Endothelial cell of hepatic sinusoid (primary cell): Measurements from ENCODE around the gene CDYL.

Experiments used
- in situ Hi-C: cut with HindIII; loops from 2 replicates; pipeline ENCODE4 v1.10.0; 2017; ENCODE audit warnings: low sequenced_read_pairs

Gene CDYL

GRCh38 chr6:4872841-4873240 is 96.6 kb downstream of the CDYL start:
- in situ Hi-C loops, result no loop called here

GRCh38 chr6:4873928-4874327 is 97.7 kb downstream of the CDYL start:
- in situ Hi-C loops, result no loop called here

DNA sequence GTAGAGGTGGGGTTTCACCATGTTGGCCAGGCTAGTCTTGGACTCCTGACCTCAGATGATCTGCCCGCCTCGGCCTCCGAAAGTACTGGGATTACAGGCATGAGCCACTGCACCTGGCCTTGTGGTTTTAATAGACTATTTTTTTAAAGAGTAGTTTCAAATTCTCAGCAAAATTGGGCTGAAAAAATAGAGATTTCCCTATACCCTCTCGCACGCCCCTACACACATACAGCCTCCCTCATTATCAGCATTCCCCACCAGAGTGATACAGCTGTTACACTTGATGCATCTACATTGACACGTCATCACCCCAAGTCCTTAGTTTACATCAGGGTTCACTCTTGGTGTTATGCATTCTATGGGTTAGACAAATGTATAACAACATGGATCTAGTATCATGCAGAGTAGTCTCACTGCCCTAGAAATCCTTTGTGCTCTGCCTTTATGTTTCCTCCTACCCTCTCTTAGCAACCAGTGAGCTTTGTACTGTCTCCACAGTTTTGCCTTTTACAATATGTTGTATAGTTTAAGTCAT is 103.6 kb downstream of the CDYL start:
- in situ Hi-C loops, result no loop called here

DNA sequence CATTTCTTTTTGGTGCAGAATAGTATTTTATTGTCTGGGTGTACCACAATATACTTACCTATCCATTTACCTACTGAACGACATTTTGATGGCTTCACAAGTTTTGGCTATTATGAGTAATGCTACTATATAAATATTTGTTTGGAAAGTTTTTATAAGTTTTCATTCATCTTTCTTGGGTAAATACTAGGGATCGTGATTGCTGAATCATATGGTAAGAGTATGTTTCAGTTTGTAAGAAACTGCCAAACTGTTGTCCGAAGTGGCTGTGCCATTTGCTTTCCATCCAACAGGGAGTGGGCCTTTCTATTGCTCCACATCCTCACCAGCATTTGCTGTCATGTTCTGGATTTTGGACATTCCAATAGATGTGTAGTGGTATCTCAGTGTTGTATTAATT is 104.2 kb downstream of the CDYL start:
- in situ Hi-C loops, result no loop called here

GRCh38 chr6:4883298-4883697 is 107.1 kb downstream of the CDYL start:
- in situ Hi-C loops, result no loop called here

DNA sequence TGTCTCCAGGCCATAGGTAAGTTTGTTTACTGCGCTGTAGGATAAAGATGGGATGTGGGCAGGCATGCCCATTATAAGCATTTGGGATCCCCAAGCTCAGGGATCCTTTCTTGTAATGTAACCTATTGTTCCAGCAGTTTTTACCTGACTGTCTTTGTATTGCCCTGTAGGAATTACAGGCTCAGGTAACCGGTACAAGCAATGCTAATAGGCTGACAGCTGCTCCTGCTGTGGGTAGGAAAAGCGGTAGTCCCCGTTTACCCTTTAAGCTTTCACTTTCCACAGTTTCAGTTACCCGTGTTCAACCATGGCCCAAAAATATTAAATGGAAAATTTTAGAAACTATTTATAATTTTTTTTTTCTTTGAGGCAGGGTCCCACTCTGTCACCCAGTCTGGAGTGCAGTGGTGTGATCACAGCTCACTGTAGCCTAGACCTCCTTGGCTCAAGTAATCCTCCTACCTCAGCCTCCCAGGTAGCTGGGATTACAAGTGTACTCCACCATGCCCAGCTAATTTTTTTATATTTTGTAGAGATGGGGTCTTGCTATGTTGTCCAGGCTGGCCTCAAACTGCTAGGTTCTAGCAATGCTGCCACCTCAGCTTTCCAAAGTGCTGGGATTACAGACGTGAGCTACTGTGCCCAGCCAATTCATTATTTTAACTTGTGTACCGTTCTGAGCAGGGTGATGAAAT is 108.6 kb downstream of the CDYL start:
- in situ Hi-C loops, result no loop called here

DNA sequence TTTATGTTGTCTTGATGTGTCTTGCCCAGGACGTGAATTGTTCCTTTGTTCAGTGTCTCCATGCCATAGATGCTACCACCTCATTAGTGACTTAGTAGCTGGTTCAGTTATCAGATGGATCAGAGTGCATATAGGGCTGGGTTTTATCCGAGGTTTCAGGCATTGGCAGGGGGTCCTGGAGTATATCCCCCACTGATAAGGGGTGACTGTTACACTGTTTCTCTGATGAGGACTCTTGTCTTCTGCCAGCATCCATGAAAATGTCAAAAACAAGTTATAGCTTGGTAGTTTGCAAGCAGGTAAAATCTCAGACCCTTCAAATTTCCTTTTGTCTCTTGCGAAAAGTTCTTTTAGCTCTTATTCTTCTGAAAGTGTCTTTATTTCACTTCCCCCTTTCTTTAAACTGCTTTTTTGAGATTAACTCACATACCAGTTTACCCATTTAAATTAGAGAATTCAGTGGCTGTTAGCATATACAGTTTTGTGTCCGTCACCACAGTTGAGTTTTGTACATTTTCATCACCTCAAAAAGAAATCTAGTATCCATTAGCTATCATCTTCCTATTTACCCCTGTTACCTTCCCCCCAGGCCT is 109.2 kb downstream of the CDYL start:
- in situ Hi-C loops, result no loop called here

GRCh38 chr6:4888841-4889240 is 112.6 kb downstream of the CDYL start:
- in situ Hi-C loops, result no loop called here

DNA sequence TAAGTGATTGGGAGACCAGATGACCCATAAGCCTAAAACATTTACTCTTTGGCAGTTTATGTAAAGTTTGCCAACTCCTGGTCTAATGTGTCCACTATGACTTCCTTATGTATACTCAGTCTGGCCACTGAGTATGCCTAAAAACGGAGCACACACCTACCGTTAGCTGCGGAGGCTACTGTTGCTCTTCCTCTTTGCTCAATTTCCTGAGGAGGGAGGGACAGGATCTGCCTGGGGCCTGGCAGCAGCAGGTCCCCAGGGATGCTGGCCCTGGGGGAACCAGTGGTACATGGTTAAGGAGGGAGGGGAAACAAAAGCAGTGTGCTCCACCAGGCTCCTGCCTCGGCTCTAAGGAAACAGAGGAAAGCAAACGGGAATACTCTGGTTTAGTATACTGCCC is 113.5 kb downstream of the CDYL start:
- in situ Hi-C loops, result no loop called here

DNA sequence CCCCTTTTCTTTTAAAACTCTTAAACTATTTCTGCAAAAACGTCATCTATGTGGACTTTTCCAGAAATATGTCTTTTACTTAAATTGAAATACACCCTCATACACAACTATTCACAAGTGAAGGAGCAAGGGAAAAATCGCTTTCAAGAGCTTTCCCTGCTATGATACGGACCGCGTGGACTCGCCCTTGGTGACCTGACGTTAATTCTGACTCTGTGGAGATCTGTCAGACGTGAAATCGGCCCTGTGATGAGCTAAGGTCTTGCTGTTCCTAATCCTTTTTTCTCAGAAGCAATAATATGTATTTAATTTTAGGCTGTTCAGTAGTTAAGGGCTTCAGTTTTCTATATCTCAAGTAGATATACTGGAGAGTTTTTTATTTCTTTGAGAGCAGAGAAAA is 114.0 kb downstream of the CDYL start:
- in situ Hi-C loops, result no loop called here

DNA sequence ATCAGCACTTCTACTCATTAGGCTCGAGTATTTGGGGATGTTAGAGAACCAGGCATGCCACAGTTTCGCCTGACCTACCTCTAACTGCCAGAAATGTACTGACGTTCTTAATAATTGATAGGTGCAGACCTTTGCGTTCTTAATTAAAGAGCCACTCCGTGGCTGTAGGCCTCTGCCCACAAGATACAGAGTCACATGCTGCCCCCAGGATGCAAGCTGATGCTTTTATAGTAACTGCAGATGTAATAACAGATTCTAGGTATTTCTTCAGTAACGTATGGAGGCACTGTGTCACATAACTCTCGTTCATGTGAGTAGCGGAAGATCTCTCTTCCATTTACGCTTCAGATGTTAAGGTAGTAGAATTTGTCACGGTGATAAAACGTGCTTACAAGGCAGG is 114.4 kb downstream of the CDYL start:
- in situ Hi-C loops, result no loop called here

DNA sequence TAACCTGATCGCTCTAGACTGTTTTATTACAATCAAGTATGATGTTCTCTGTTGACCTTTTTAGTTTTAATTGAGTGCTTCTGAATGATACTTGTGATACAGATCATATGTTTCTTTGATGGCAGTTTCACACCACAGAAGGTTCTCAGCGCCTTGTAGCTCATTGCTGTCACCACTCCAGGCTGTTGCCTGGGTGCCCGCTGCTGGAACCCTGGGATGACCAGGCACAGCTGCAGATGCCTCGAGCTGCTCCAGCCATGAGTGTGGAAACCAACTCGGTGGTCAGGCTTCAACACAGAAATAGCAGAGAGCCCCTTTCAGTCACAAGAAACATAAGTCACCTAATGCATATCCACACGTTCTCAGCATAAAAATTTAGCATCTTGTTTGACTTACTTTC is 114.9 kb downstream of the CDYL start:
- in situ Hi-C loops, result no loop called here

DNA sequence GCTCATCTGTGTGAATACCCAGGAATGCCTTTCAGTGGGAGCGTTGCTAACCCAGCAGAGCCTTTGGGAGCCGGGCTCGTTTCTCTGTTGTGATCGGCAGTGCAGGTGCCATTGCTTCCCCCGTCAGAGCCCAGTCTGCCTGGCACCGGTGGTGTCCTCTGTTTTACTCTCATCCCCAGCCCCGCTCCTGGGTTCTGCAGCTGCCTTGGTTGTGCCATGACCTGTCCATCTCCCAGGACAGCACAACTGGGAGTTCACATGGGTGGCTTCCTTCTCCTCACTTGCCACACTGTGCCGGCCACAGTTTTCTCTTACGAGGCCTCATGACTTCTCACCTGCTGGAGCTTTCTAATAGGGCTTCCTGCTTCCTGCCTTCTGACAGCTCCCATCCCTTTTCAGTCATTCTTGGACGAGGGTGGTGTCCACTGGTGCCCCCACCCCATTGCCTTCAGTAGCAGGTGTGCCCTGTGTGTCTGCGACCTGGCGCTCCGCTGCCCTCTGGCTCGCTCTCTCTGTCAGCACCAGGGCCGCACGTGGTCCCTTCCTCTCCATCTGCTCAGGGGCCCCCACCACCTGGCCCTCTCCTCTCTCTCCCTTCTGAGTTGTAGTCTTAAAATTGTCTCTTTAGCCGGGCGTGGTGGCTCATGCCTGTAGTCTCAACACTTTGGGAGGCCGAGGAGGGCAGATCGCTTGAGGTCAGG is 116.7 kb downstream of the CDYL start:
- in situ Hi-C loops, result no loop called here

GRCh38 chr6:4894049-4894448 is 117.8 kb downstream of the CDYL start:
- in situ Hi-C loops, result no loop called here

DNA sequence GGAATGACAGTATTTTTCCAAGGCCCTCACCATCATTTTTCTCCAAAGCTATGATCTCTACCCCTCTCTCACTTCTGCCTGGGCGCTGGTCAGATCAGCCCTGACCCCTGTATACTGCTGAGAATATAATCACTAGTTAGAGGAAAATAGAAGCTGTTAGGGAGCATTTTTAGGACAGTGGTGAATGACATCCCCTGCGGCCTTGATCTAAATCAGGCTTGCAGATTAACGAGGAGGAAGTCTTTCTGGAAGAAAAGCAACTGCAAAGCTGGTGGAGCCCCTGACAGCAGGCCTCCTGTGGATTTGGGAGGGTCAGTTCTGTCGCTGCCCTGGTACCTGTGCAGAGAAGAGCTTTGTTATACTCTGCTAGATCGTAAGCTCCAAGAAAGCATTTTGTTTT is 119.8 kb downstream of the CDYL start:
- in situ Hi-C loops, result no loop called here

DNA sequence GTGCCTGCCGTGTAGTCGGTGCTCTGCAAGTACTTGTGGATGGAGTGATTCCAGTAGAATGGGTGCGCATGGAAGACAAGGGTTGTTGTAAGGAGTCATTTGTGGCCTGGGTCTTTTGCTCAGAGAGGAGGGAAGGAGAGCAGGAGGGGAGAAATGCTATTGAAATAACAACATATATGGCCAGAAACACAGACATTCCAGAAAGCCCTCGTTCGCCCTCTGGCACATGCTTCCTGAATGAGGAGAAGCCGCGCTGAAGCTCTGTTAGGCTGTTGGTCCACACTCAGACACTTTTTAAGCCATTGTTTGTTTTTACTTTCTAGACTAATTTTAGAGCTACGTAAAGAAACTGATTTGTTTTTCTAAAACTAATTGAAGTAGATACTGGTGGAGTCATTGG is 120.2 kb downstream of the CDYL start:
- in situ Hi-C loops, result no loop called here

- in situ Hi-C loops, result no loop called here
Measured at GRCh38 chr6:4899249-4900034, 123.2 kb downstream of the CDYL start.

GRCh38 chr6:4901386-4902061 is 125.3 kb downstream of the CDYL start:
- in situ Hi-C loops, result no loop called here

- in situ Hi-C loops, result no loop called here
Measured at GRCh38 chr6:4902363-4902762, 126.2 kb downstream of the CDYL start.

- in situ Hi-C loops, result no loop called here
Measured at GRCh38 chr6:4903121-4903520, 126.9 kb downstream of the CDYL start.
